IMR-90 (cell line): Measurements from ENCODE around the gene NUP42. TPM values are rescaled to one million over a fixed set of nuclear protein-coding genes. Genes with fewer than 3 reads are reported as not detected.

Experiments used
- ATAC-seq: fragments of 200-7000 bp; cut with Tn5 transposase; 2 replicates; pipeline ENCODE4 v1.9.1; 2020; ENCODE audit warnings: low read depth, mild to moderate bottlenecking, moderate library complexity
- BruUV-seq: library from RNA; stranded (reverse); fragments of 400-500 nt; replicated peaks from 2 replicates; lab custom pipeline; 2021; lab: Mats Ljungman, UMichigan
- CTCF ChIA-PET: fragments of 300-600 bp; formaldehyde crosslinking; extraction: SDS; loops from one replicate; lab custom pipeline; 2021; ENCODE audit warnings: antibody characterized with exemption; lab: Yijun Ruan, JAX
- POLR2A ChIA-PET: fragments of 300-600 bp; sonication (Branson Sonifier 250); formaldehyde crosslinking; loops from one replicate; lab custom pipeline; 2022; ENCODE audit warnings: antibody characterized with exemption; ENCODE audit not compliant: unreplicated experiment; lab: Charles Lee
- DNase-seq: peaks from one replicate; pipeline ENCODE4 v3.0.0; 2013
- H2AFZ ChIP-seq: replicated peaks from 2 replicates; pipeline ENCODE3; 2013; ENCODE audit warnings: low read length, mild to moderate bottlenecking; ENCODE audit not compliant: poor library complexity
- H2AK5ac ChIP-seq: 2 replicates; pipeline ENCODE4 v1.6.1; 2013; ENCODE audit warnings: low read depth, low read length, inconsistent platforms
- H2AK9ac ChIP-seq: replicated peaks from 2 replicates; pipeline ENCODE3; 2013; ENCODE audit warnings: mild to moderate bottlenecking, low read depth, low read length, moderate library complexity; ENCODE audit not compliant: poor library complexity
- H2BK120ac ChIP-seq: 2 replicates; pipeline ENCODE4 v1.6.1; 2013; ENCODE audit warnings: low read depth, low read length, inconsistent platforms
- H2BK15ac ChIP-seq: 3 replicates; pipeline ENCODE4 v1.6.1; 2013; ENCODE audit warnings: low read depth, low read length, inconsistent platforms
- H2BK20ac ChIP-seq: 2 replicates; pipeline ENCODE4 v1.6.1; 2013; ENCODE audit warnings: low read depth, mild to moderate bottlenecking, inconsistent platforms, low read length, moderate library complexity
- H2BK5ac ChIP-seq: 2 replicates; pipeline ENCODE4 v1.6.1; 2013; ENCODE audit warnings: mild to moderate bottlenecking, low read depth, low read length, inconsistent platforms; ENCODE audit not compliant: poor library complexity, severe bottlenecking
- H3K14ac ChIP-seq: replicated peaks from 2 replicates; pipeline ENCODE4 v1.6.1; 2013; ENCODE audit warnings: low read depth, low read length, inconsistent platforms
- H3K18ac ChIP-seq: 2 replicates; pipeline ENCODE4 v1.6.1; 2013; ENCODE audit warnings: low read depth, low read length, control low read depth
- H3K23ac ChIP-seq: 2 replicates; pipeline ENCODE4 v1.6.1; 2013; ENCODE audit warnings: low read depth, low read length, inconsistent platforms
- H3K27ac ChIP-seq: 2 replicates; pipeline ENCODE4 v1.5.1; 2013; ENCODE audit warnings: mild to moderate bottlenecking, control low read depth, low read length; ENCODE audit not compliant: insufficient read depth
- H3K27me3 ChIP-seq: 2 replicates; pipeline ENCODE4 v1.6.1; 2013; ENCODE audit warnings: low read length; ENCODE audit not compliant: control insufficient read depth, insufficient read depth
- H3K36me3 ChIP-seq: 2 replicates; pipeline ENCODE4 v1.6.1; 2013; ENCODE audit warnings: low read length, mixed read lengths; ENCODE audit not compliant: control insufficient read depth, insufficient read depth
- H3K4ac ChIP-seq: 2 replicates; pipeline ENCODE4 v1.6.1; 2013; ENCODE audit warnings: low read depth, low read length, inconsistent platforms
- H3K4me1 ChIP-seq: 2 replicates; pipeline ENCODE4 v1.6.1; 2013; ENCODE audit warnings: low read length, mixed read lengths; ENCODE audit not compliant: control insufficient read depth, insufficient read depth
- H3K4me2 ChIP-seq: 2 replicates; pipeline ENCODE4 v1.6.1; 2013; ENCODE audit warnings: low read depth, mild to moderate bottlenecking, control low read depth, low read length, moderate library complexity
- H3K4me3 ChIP-seq: 2 replicates; pipeline ENCODE4 v1.5.1; 2013; ENCODE audit warnings: low read depth, mild to moderate bottlenecking, control low read depth, low read length, moderate library complexity; ENCODE audit not compliant: insufficient read depth
- H3K56ac ChIP-seq: 2 replicates; pipeline ENCODE4 v1.6.1; 2013; ENCODE audit warnings: low read length, inconsistent platforms; ENCODE audit not compliant: insufficient read depth; ENCODE audit errors: extremely low read depth
- H3K79me1 ChIP-seq, 2 experiments: 2 replicates each; pipeline ENCODE4 v1.6.1; 2013; ENCODE audit warnings: low read length in 2 of 2, inconsistent platforms in 1 of 2, low read depth in 1 of 2
- H3K9ac ChIP-seq: 2 replicates; pipeline ENCODE4 v1.6.1; 2013; ENCODE audit warnings: low read depth, low read length, control low read depth
- H3K9me1 ChIP-seq: 2 replicates; pipeline ENCODE4 v1.6.1; 2013; ENCODE audit warnings: low read length, inconsistent platforms; ENCODE audit not compliant: insufficient read depth
- H3K9me3 ChIP-seq: 2 replicates; pipeline ENCODE4 v1.6.1; 2013; ENCODE audit warnings: low read length; ENCODE audit not compliant: control insufficient read depth, insufficient read depth
- H4K20me1 ChIP-seq: 2 replicates; pipeline ENCODE4 v1.6.1; 2013; ENCODE audit warnings: low read length, inconsistent platforms; ENCODE audit not compliant: insufficient read depth
- H4K5ac ChIP-seq: 2 replicates; pipeline ENCODE4 v1.6.1; 2013; ENCODE audit warnings: mild to moderate bottlenecking, low read depth, low read length, control low read depth
- H4K8ac ChIP-seq, 2 experiments: 2 replicates each; pipeline ENCODE4 v1.6.1; 2013; ENCODE audit warnings: low read depth in 2 of 2, low read length in 2 of 2, control low read depth in 1 of 2, inconsistent platforms in 1 of 2
- H4K91ac ChIP-seq: 2 replicates; pipeline ENCODE4 v1.6.1; 2013; ENCODE audit warnings: low read depth, low read length, inconsistent platforms; ENCODE audit not compliant: insufficient read depth
- BHLHE40 ChIP-seq: fragments of 150-350 bp; IDR thresholded peaks from 2 replicates; pipeline ENCODE4 v1.6.1; 2016; ENCODE audit warnings: mild to moderate bottlenecking, low read depth, low read length
- FOS ChIP-seq: fragments of 150-350 bp; IDR thresholded peaks from 2 replicates; pipeline ENCODE4 v1.6.1; 2016; ENCODE audit warnings: low read depth, low read length
- MAFK ChIP-seq: IDR thresholded peaks from 2 replicates; pipeline ENCODE4 v1.6.1; 2012; ENCODE audit warnings: low read depth, low read length, improper control_type of control experiment
- MAZ ChIP-seq: IDR thresholded peaks from 2 replicates; pipeline ENCODE4 v1.6.1; 2012; ENCODE audit warnings: low read depth, mild to moderate bottlenecking, low read length, improper control_type of control experiment, moderate library complexity, borderline replicate concordance
- POLR2A ChIP-seq: IDR thresholded peaks from 2 replicates; pipeline ENCODE4 v1.6.1; 2012; ENCODE audit warnings: mild to moderate bottlenecking, low read depth, low read length
- RFX5 ChIP-seq: IDR thresholded peaks from 2 replicates; pipeline ENCODE4 v1.8.0; 2012; ENCODE audit warnings: low read depth, mild to moderate bottlenecking, low read length, moderate library complexity
- WGBS, 2 experiments: methylation state at CpG; one replicate each; pipeline versions ENCODE4 v1.1.5 to v1.1.7; 2013; ENCODE audit warnings: missing lambda C conversion rate in 2 of 2; ENCODE audit not compliant: insufficient read length in 1 of 2; ENCODE audit errors: extremely low coverage in 2 of 2; 5-methylcytosine and 5-hydroxymethylcytosine counted together
- dilution Hi-C: fragments of 300-500 bp; cut with HindIII; formaldehyde crosslinking; loops from one replicate; pipeline ENCODE4 v1.14.3; 2018; ENCODE audit warnings: low sequenced_read_pairs; ENCODE audit not compliant: unreplicated experiment
- in situ Hi-C: fragments of 300-500 bp; cut with MboI; formaldehyde crosslinking; loops from 3 replicates; pipeline ENCODE4 v1.14.3; 2019; ENCODE audit warnings: low sequenced_read_pairs, inconsistent platforms, mixed read lengths
- intact Hi-C: fragments of 100-400 bp; cut with micrococcal nuclease; formaldehyde crosslinking; loops from 2 replicates; pipeline ENCODE4 v1.10.0; 2022
- polyA plus RNA-seq, 3 experiments: library from polyadenylated mRNA; depleted of rRNA; stranded (reverse); fragments of >200 nt; gene quantifications; 2 replicates each; pipeline ENCODE4 v1.2.3, GENCODE V29; 2012; ENCODE audit warnings: low replicate concordance in 1 of 3
- total RNA-seq: library from RNA; depleted of rRNA; stranded (reverse); fragments of >200 nt; gene quantifications from 2 replicates; pipeline ENCODE4 v1.2.3, GENCODE V29; 2012
- TF ChIP-seq, protein P1 (sequence below): fragments of 150-350 bp; IDR thresholded peaks from 2 replicates; pipeline ENCODE4 v1.6.1; 2017; ENCODE audit warnings: mild to moderate bottlenecking, antibody characterized with exemption, low read length, low read depth

NUP42 gene
- total and polyA plus RNA-seq, 2 of the 4 experiments (the other 2 are of a cell fraction): 17.3 to 22.6 TPM

DNA sequence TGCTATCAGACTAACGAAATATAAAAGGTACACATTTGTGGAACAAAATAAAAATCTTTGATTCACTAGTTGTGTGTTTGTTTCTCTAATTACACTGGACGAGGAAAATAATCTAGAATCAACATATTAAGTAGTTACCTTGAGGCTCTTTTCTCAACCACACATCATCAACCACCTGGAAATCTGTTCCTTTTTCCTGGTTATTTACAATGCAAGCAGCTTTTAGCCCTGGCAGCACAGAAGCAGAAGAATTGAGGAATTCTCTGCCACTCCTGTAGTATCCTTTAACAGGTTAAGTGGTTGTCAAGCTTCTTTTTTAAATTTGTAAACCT is 23.7 kb downstream of the NUP42 start:
- no peaks in the 10 kb centered on the region for H4K20me1 ChIP-seq
- H2AFZ ChIP-seq: no peak overlapping the region
- H2BK20ac ChIP-seq: no peak overlapping the region
- H3K4me3 ChIP-seq: no peak overlapping the region
- no peak overlapping the region for H3K4ac ChIP-seq
- TF ChIP-seq MAFK: no peak
- TF ChIP-seq, protein P1, sequence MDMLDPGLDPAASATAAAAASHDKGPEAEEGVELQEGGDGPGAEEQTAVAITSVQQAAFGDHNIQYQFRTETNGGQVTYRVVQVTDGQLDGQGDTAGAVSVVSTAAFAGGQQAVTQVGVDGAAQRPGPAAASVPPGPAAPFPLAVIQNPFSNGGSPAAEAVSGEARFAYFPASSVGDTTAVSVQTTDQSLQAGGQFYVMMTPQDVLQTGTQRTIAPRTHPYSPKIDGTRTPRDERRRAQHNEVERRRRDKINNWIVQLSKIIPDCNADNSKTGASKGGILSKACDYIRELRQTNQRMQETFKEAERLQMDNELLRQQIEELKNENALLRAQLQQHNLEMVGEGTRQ: no peak
- TF ChIP-seq FOS: no peak
- no peak for TF ChIP-seq POLR2A
- TF ChIP-seq BHLHE40: no peak
- TF ChIP-seq RFX5: no peak
- no peak for TF ChIP-seq MAZ
- no peak overlapping the region for H3K56ac ChIP-seq
- no TSS peak for BruUV-seq
- H3K23ac ChIP-seq: no peak overlapping the region
- DNase-seq (no peak), ATAC-seq (no peak)
- no peak overlapping the region for H2BK5ac ChIP-seq
- H3K9me1 ChIP-seq: no peaks in the 10 kb centered on the region
- no peak overlapping the region for H2BK120ac ChIP-seq
- H3K79me1 ChIP-seq: no peaks in the 10 kb centered on the region
- in situ Hi-C loops (no loop called here), dilution Hi-C loops (no loop called here), intact Hi-C loops (no loop called here)
- peaks cover 2% of the 10 kb centered on the region; the same call in 1 of the 2 replicates for H3K9me3 ChIP-seq
- no peak overlapping the region for H3K9ac ChIP-seq
- no peak overlapping the region for H3K18ac ChIP-seq
- H3K14ac ChIP-seq: no peak overlapping the region
- no peaks in the 10 kb centered on the region; the same call in 1 of the 2 replicates for H3K27me3 ChIP-seq
- H4K8ac ChIP-seq: no peak overlapping the region
- 0 out of 2 replicates have a peak, but pooled peaks cover 5% of the 10 kb centered on the region for H3K36me3 ChIP-seq
- no CpG with 5 or more reads among the region's 2 CpGs for WGBS, 2 experiments
- no peaks in the 10 kb centered on the region for H3K4me1 ChIP-seq
- H4K91ac ChIP-seq: no peak overlapping the region
- POLR2A ChIA-PET: no interaction called here
- CTCF ChIA-PET: no interaction called here
- no peak overlapping the region for H2AK9ac ChIP-seq
- H3K4me2 ChIP-seq: no peak overlapping the region
- no peak overlapping the region for H3K27ac ChIP-seq
- H2BK15ac ChIP-seq: no peak overlapping the region
- H4K5ac ChIP-seq: no peak overlapping the region
- no peak overlapping the region for H2AK5ac ChIP-seq
